Activated T-helper 1 cell treated with anti-CD3 and anti-CD28 coated beads, Interleukin-12 subunit alpha, Interleukin-12 subunit beta, Interleukin-2, Interleukin-4 antibody, amounts not matched to agents 30 ng/mL and 10 ng/mL and 1 ng/mL, durations not matched to agents 14 hours and 24 hours and 36 hours (primary cell): Measurements from ENCODE around the gene OCRL. TPM values are rescaled to one million over a fixed set of nuclear protein-coding genes. Genes with fewer than 3 reads are reported as not detected.

Source experiments
- DNase-seq: peaks from one replicate; pipeline ENCODE4 v3.0.0; 2021; ENCODE audit warnings: low spot score
- H3K27ac Mint-ChIP-seq: one replicate; pipeline ENCODE4 v1.8.0; 2021; ENCODE audit warnings: mild to moderate bottlenecking, mixed read lengths
- H3K27me3 Mint-ChIP-seq: one replicate; pipeline ENCODE4 v1.8.0; 2022; ENCODE audit warnings: mild to moderate bottlenecking, moderate library complexity, mixed read lengths; ENCODE audit not compliant: insufficient read depth
- H3K36me3 Mint-ChIP-seq: one replicate; pipeline ENCODE4 v1.8.0; 2021; ENCODE audit warnings: low read depth, mixed read lengths
- H3K4me1 Mint-ChIP-seq: one replicate; pipeline ENCODE4 v1.8.0; 2021; ENCODE audit warnings: low read depth, mixed read lengths
- H3K4me3 Mint-ChIP-seq: one replicate; pipeline ENCODE4 v1.8.0; 2021; ENCODE audit warnings: mild to moderate bottlenecking, moderate library complexity, mixed read lengths
- H3K9me3 Mint-ChIP-seq: one replicate; pipeline ENCODE4 v1.8.0; 2021; ENCODE audit warnings: mixed read lengths
- intact Hi-C: fragments of 100-400 bp; cut with micrococcal nuclease; formaldehyde crosslinking; loops from one replicate; pipeline ENCODE4 v1.15.1; 2024
- total RNA-seq: library from RNA; stranded (reverse); gene quantifications from 2 replicates; pipeline ENCODE4 v1.2.3, GENCODE V29; 2022

Gene OCRL
- total RNA-seq, 1 donor from 2014 or later = 3.8 TPM

DNA sequence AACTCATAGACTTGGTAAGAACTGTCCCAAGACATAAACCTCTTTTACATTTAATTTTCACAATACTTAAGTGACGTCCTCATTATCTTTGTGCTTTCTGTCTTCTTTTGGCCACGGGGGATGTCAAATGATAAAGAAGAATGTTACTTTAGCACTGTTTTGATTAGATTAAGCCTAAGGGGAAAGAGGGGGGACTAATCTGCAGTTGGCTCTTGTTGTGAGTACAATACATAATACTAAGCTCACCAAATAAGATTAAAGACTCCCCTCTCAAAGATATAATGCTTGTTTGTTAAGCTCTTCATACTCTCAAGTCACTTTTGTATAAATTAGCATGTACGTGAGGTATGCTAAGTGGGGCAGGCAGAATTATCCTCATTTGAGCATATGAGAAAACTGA is 36.5 kb downstream of the OCRL start:
- Mint-ChIP-seq H3K36me3 (peaks cover 10% of the 10 kb centered on the region), H3K27ac (no peak overlapping the region), H3K4me3 (no peak overlapping the region), H3K27me3 (no peaks in the 10 kb centered on the region), H3K9me3 (no peaks in the 10 kb centered on the region), H3K4me1 (no peaks in the 10 kb centered on the region)
- DNase-seq = no peak
- intact Hi-C loops = no loop called here

DNA sequence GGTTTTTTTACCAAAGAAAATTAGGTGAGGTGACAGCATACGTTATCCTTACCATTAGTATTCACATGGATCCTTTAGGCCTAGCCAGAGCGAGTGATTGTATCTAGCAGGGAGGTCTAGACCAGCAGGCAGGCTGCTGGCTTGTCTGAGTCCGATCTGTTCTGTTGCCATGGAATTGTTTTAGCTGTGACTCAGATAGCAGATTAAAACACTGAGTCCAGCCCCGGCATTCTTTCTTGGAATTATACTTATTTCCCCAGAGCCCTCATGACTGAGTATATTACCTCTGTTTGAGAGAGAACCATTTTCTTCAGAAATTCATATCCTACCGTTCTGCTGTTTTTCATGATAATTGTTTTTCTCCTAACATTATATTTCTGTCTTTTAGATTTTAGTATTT is 37.4 kb downstream of the OCRL start:
- Mint-ChIP-seq H3K27ac (no peak overlapping the region), H3K4me1 (no peaks in the 10 kb centered on the region), H3K27me3 (no peaks in the 10 kb centered on the region), H3K4me3 (no peak overlapping the region), H3K36me3 (peaks cover 10% of the 10 kb centered on the region), H3K9me3 (no peaks in the 10 kb centered on the region)
- no peak for DNase-seq
- intact Hi-C loops = no loop called here

DNA sequence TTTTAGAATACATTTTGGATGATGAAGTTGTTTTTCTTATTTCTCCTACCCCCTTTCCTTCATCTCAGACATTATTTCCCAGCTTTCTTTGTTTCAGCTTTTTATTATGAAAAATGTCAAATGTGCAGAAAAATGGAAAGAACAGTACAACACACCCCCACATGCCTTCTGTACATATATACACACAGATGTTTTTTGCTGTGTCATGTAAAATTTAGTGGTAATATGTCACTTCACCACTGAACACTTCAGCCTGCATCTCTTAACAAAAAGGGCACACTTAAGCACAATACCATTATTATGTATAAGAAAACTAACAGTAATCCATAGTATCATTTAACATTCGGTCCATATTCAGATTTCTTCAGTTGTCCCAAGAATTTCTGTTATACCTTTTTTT is 37.8 kb downstream of the OCRL start:
- peaks cover 10% of the 10 kb centered on the region for H3K36me3 Mint-ChIP-seq
- H3K27me3 Mint-ChIP-seq = no peaks in the 10 kb centered on the region
- H3K4me1 Mint-ChIP-seq = no peaks in the 10 kb centered on the region
- intact Hi-C loops = no loop called here
- H3K27ac Mint-ChIP-seq = no peak overlapping the region
- no peak overlapping the region for H3K4me3 Mint-ChIP-seq
- no peak for DNase-seq
- H3K9me3 Mint-ChIP-seq = no peaks in the 10 kb centered on the region

DNA sequence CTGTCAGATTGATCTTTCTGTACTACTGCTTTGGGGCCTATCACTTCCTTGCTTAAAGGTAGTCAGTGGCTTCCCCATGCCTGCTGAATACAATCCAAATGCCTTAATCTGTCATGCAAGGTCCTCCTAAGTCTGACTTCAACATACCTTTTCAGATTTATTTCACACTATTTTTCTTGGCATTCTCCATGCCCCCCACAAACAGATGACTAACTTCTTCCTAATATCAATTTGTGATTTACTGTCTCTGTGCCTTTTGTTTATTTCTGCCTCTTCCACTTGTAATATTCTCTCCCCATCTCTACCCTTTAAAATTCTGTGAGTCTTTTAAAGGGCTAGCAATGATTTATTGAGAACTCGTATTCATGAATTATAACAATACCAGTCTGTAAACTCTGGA is 41.8 kb downstream of the OCRL start:
- no peak overlapping the region for H3K27ac Mint-ChIP-seq
- intact Hi-C loops = no loop called here
- no peaks in the 10 kb centered on the region for H3K4me1 Mint-ChIP-seq
- H3K9me3 Mint-ChIP-seq = no peaks in the 10 kb centered on the region
- H3K27me3 Mint-ChIP-seq = no peaks in the 10 kb centered on the region
- peaks cover 3% of the 10 kb centered on the region for H3K36me3 Mint-ChIP-seq
- H3K4me3 Mint-ChIP-seq = no peak overlapping the region
- DNase-seq = no peak

DNA sequence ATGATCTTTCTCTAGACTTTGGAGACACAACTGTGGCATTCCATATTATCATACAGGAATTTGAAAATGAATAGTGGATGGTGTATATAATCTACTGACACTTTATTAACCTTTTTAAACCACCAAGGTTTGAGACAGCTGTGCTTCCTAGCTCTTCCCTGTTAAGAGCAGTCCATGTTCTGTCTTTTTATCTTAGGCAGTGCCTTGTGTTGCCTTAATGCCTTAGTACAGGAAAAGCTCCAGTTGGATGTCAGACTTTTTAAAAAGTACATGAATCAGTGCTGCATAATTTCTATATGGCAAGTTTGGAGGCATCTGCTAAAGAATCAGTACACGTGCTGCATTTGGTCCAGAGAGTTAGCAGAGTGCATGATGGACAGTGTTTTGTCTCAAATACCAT is 45.1 kb downstream of the OCRL start:
- peaks cover 2% of the 10 kb centered on the region for H3K36me3 Mint-ChIP-seq
- H3K27me3 Mint-ChIP-seq = no peaks in the 10 kb centered on the region
- H3K27ac Mint-ChIP-seq = no peak overlapping the region
- intact Hi-C loops = no loop called here
- H3K4me1 Mint-ChIP-seq = no peaks in the 10 kb centered on the region
- no peaks in the 10 kb centered on the region for H3K9me3 Mint-ChIP-seq
- DNase-seq = no peak
- no peak overlapping the region for H3K4me3 Mint-ChIP-seq

DNA sequence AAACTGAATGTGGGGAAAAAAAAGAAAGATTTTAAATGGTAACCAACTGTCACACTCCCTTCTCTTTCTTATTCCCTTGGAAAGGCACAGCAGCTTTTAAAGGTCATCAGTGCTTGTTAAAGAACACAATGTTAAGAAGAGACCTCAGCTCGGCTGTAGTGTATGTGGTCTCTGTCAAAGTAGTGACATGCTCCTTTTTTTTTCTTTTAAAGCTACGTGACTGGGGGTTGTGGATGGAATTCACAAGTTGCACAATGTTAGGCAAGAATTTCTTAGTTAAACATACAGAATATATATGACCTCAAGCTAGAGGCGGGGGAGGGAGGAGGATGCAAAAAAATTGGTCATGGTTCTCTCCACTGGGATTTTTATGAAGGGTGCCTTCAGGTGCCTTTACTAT is 45.6 kb downstream of the OCRL start:
- Mint-ChIP-seq H3K4me3 (no peak overlapping the region), H3K9me3 (no peaks in the 10 kb centered on the region), H3K4me1 (no peaks in the 10 kb centered on the region), H3K36me3 (peaks cover 2% of the 10 kb centered on the region), H3K27me3 (no peaks in the 10 kb centered on the region), H3K27ac (no peak overlapping the region)
- intact Hi-C loops = no loop called here
- DNase-seq = no peak

DNA sequence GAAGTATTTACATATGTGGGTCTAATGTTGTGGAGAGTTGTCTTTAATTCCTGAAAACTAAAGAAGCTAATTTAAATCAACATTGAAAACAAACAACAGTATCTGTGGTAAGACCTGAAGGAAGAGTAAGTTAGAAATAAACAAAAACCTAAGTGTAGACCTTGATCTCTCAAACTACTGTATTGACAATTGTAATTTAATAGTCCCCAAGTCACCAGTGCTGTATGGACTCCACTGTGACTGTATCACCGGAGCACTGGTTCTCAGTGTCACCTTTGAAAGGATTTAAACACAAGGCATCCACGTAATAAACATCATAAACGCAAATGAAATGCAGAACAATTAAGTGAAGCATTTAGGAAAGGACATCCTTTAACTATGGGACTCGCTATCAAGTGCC is 46.4 kb downstream of the OCRL start:
- H3K9me3 Mint-ChIP-seq = no peaks in the 10 kb centered on the region
- no peak overlapping the region for H3K27ac Mint-ChIP-seq
- H3K36me3 Mint-ChIP-seq = peaks cover 2% of the 10 kb centered on the region
- H3K4me3 Mint-ChIP-seq = no peak overlapping the region
- DNase-seq = no peak
- no peaks in the 10 kb centered on the region for H3K4me1 Mint-ChIP-seq
- intact Hi-C loops = no loop called here
- H3K27me3 Mint-ChIP-seq = no peaks in the 10 kb centered on the region

DNA sequence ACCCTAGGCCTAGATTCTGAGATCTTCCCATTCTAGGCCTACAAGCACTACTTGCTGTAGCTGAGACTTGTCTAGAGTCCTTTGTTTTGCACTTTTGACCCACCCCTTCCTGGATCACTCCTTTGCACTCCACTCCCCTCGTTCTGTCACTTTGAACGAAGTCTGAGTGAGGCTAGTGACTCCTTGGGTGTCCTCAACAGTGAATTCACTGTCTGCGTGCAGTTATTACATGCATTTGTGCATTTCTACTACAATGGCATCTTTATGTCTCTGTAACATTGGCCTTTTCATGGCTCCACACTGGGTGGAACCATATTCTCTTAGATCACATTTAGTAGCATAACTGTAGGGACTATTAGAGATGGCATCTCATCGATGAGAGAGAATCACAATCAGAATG is 50.5 kb downstream of the OCRL start:
- no peak overlapping the region for H3K4me3 Mint-ChIP-seq
- H3K9me3 Mint-ChIP-seq = no peaks in the 10 kb centered on the region
- no peak overlapping the region for H3K27ac Mint-ChIP-seq
- intact Hi-C loops = no loop called here
- H3K4me1 Mint-ChIP-seq = no peaks in the 10 kb centered on the region
- no peaks in the 10 kb centered on the region for H3K27me3 Mint-ChIP-seq
- peaks cover 2% of the 10 kb centered on the region for H3K36me3 Mint-ChIP-seq
- DNase-seq = no peak

DNA sequence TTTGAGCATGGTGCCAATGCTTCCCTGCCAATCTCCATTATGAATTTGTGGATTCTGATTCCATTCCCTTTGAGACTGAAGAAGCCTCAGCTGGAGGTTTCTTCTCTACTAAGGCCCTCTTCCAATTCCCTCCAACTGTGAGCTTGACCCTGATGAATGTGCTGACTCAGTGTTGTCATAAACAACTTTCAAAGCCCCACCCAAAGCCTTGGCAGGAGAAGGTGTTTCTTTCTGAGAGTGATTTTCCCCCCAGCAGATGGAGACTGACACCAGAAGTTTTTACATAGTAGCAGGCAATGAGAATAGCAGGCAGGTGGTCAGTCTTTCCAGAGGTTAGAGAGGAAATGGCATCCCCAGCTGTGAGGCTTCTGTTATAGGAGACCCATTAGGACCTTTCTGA is 53.1 kb downstream of the OCRL start:
- Mint-ChIP-seq H3K9me3 (no peaks in the 10 kb centered on the region), H3K27ac (no peak overlapping the region), H3K4me1 (no peaks in the 10 kb centered on the region), H3K36me3 (no peaks in the 10 kb centered on the region), H3K4me3 (no peak overlapping the region), H3K27me3 (peaks cover 2% of the 10 kb centered on the region)
- DNase-seq = no peak
- intact Hi-C loops = no loop called here

DNA sequence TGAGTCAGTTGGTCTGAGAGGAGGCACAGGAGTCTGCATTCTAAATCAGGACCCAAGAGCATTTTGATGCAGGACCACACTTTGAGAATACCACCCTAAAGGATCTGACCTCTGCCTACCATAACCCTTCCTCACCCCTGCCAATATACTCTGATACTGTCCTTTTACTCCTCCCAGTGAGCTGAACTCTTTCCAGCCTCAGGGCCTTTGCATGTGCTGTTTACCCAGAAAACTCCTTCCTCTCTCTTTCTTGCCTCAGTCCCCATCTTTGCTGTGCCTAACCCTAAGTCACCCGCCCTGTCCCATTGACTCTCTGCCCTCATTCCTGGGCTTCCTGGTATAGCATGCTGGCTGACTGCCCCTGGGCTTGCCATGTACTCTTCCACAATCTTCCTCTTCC is 54.7 kb downstream of the OCRL start:
- Mint-ChIP-seq H3K27ac (no peak overlapping the region), H3K4me1 (no peaks in the 10 kb centered on the region), H3K36me3 (no peaks in the 10 kb centered on the region), H3K27me3 (peaks cover 2% of the 10 kb centered on the region), H3K9me3 (no peaks in the 10 kb centered on the region), H3K4me3 (no peak overlapping the region)
- intact Hi-C loops = no loop called here
- no peak for DNase-seq

DNA sequence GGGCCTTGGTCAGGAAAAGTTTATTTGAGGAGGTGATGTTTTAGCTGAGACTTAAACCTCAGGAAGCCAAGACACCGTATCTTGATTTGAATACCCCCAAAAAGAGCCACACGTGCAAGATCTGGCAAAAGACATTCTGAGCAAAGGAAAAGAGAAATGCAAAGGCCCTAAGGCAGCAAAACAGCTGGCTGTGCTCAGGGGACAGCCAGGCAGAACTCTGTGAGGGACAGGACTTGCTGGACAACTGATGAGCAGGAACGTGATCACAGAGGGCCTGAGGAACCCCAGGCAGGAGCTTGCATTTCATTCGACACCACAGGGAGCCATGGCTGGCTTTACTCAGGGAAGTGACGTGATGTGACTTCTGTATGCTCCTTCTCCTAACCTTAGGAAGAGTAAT is 56.0 kb downstream of the OCRL start:
- no peak for DNase-seq
- Mint-ChIP-seq H3K9me3 (no peaks in the 10 kb centered on the region), H3K4me3 (no peak overlapping the region), H3K4me1 (no peaks in the 10 kb centered on the region), H3K36me3 (no peaks in the 10 kb centered on the region), H3K27me3 (peaks cover 2% of the 10 kb centered on the region), H3K27ac (no peak overlapping the region)
- intact Hi-C loops = no loop called here

DNA sequence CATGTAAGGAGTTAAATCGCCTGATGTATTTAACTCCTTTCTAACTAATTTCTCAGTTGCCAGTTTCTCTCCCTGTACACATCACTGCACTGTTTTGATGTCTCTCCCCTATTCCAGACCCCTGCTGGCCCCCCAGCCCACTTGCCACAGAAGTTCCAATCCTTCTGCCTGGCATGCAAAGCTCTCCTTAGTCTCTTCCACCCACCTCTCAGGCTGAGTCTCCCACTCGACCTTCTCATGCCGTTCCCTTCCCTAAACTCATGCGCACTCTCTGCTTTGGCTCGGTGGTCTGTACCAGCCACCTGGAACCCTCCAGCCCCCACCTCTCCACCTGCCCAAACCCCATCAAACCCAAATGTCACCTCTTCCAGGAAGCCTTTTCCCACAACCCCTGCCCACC is 57.8 kb downstream of the OCRL start:
- H3K4me1 Mint-ChIP-seq = peaks cover 5% of the 10 kb centered on the region
- no peak for DNase-seq
- intact Hi-C loops = no loop called here
- H3K9me3 Mint-ChIP-seq = no peaks in the 10 kb centered on the region
- no peak overlapping the region for H3K4me3 Mint-ChIP-seq
- H3K27ac Mint-ChIP-seq = no peak overlapping the region
- H3K36me3 Mint-ChIP-seq = no peaks in the 10 kb centered on the region
- peaks cover 2% of the 10 kb centered on the region for H3K27me3 Mint-ChIP-seq

DNA sequence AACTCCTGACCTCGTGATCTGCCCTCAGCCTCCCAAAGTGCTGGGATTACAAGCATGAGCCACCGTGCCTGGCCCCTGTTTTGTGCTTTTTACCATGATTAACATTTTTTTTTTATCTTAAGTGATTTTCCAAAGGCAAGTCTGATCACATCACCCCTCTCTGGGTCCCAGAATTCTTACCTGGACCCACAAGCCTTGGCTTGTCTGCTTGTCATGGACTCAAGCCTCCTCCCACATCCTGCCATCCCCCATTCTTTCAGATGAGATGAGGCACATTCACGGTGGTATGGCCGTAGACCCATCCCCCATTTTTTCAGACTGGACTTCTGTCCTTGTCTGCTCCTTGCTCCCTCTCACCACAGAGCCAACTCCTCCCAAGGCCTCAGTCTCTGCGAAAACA is 59.4 kb downstream of the OCRL start:
- Mint-ChIP-seq H3K9me3 (no peaks in the 10 kb centered on the region), H3K36me3 (no peaks in the 10 kb centered on the region), H3K4me3 (no peak overlapping the region), H3K27me3 (peaks cover 2% of the 10 kb centered on the region), H3K27ac (no peak overlapping the region), H3K4me1 (peaks cover 14% of the 10 kb centered on the region)
- no peak for DNase-seq
- intact Hi-C loops = no loop called here

DNA sequence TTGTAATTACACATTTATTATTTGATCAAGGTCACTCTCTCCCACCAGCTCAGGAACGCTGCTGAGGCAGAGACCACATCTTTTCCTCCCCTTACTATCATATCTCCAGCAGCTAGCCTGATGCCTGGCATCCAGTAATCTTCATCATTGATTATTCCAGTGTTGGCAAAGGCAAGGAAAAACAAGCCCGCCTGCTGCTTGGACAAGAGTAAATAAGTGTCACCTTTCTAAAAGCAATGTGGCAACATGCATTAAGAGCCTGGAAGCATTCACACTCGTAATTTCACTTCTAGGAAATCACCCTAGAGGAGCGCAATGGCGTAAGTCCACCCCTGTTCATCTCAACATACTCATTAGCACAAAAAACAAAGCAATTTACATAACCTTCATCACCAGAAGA is 59.9 kb downstream of the OCRL start:
- no peak for DNase-seq
- intact Hi-C loops = loop anchor here (5.0 to 10.0 kb wide), 4 partner anchors 185 to 1315 kb away; no protein-coding TSS in a partner anchor
- peaks cover 14% of the 10 kb centered on the region for H3K4me1 Mint-ChIP-seq
- no peaks in the 10 kb centered on the region for H3K9me3 Mint-ChIP-seq
- H3K27ac Mint-ChIP-seq = no peak overlapping the region
- H3K4me3 Mint-ChIP-seq = no peak overlapping the region
- H3K36me3 Mint-ChIP-seq = no peaks in the 10 kb centered on the region
- H3K27me3 Mint-ChIP-seq = peaks cover 2% of the 10 kb centered on the region
